ENCODE measurements around the gene MACROD2.

MACROD2 gene

GRCh38 chr20:14331646-14332045 is 336.3 kb downstream of the MACROD2 start:
- H3K9me3 ChIP-seq (ENCODE audit: control insufficient read depth, insufficient read depth, low read depth, low read length): no peaks in the 10 kb centered on the region
- H3K27ac ChIP-seq (ENCODE audit: extremely low read depth, low read depth, low read length): no peak overlapping the region
- ChIA-PET CTCF (interaction anchor here (1.5 kb wide), 1 partner anchor 142 kb away, joined by 3 read pairs; no protein-coding TSS in a partner anchor), POLR2A (no interaction called here)
- TF ChIP-seq ZNF214 (tag by site-specific recombination; IDR thresholded peaks at IDR 0.05; ENCODE audit: borderline replicate concordance): no peak
- TF ChIP-seq ZSCAN4 (tag by site-specific recombination; IDR thresholded peaks at IDR 0.05): no peak
- no peak for TF ChIP-seq ZNF341 (tag by site-specific recombination; IDR thresholded peaks at IDR 0.05; ENCODE audit: low read depth)
- no peak for TF ChIP-seq ZNF768 (tag by site-specific recombination; IDR thresholded peaks at IDR 0.05)
- no peak for TF ChIP-seq SETDB1 (IDR thresholded peaks at IDR 0.05; ENCODE audit: insufficient read length, low read length)
- TF ChIP-seq ZNF555 (tag by site-specific recombination; conservative IDR thresholded peaks at IDR 0.05): no peak
- TF ChIP-seq ZSCAN30 (tag by site-specific recombination; IDR thresholded peaks at IDR 0.05): no peak
- TF ChIP-seq ZNF350 (tag by site-specific recombination; IDR thresholded peaks at IDR 0.05): no peak
- TF ChIP-seq ZNF658 (tag by site-specific recombination; IDR thresholded peaks at IDR 0.05): no peak
- TF ChIP-seq ZBTB17 (tag by site-specific recombination; IDR thresholded peaks at IDR 0.05): no peak
- no peak for TF ChIP-seq ZNF707 (tag by site-specific recombination; IDR thresholded peaks at IDR 0.05)
- no peak for TF ChIP-seq ZBTB6 (tag by site-specific recombination; IDR thresholded peaks at IDR 0.05)
- no peak for TF ChIP-seq ZNF433 (tag by site-specific recombination; IDR thresholded peaks at IDR 0.05; ENCODE audit: low read depth)
- TF ChIP-seq ZNF366 (tag by site-specific recombination; conservative IDR thresholded peaks at IDR 0.05): no peak
- TF ChIP-seq ZNF280D (tag by site-specific recombination; IDR thresholded peaks at IDR 0.05): no peak
- TF ChIP-seq GLI2 (tag by site-specific recombination; IDR thresholded peaks at IDR 0.05; ENCODE audit: borderline replicate concordance, low read depth): no peak
- no peak overlapping the region for H3K4me3 ChIP-seq (ENCODE audit: low read depth, low read length)
- H3K36me3 ChIP-seq (ENCODE audit: control insufficient read depth in 2 of 2, insufficient read depth in 1 of 2, low read length in 2 of 2): peaks cover 0 to 7% of the 10 kb centered on the region in 2 experiments; a peak in 2 of 3 replicates
- peaks cover 6% of the 10 kb centered on the region for H3K4me1 ChIP-seq (ENCODE audit: control insufficient read depth, insufficient read depth, low read length)

- ChIA-PET CTCF (interaction anchor here (1.5 kb wide), 1 partner anchor 144 kb away, joined by 3 read pairs; no protein-coding TSS in a partner anchor), POLR2A (no interaction called here)
- no peaks in the 10 kb centered on the region for H3K36me3 ChIP-seq (ENCODE audit: control insufficient read depth in 2 of 2, insufficient read depth in 1 of 2, low read length in 2 of 2)
- H3K4me1 ChIP-seq (ENCODE audit: control insufficient read depth, insufficient read depth, low read length): peaks cover 6% of the 10 kb centered on the region
- H3K4me3 ChIP-seq (ENCODE audit: low read depth, low read length): no peak overlapping the region
- no peak overlapping the region for H3K27ac ChIP-seq (ENCODE audit: extremely low read depth, low read depth, low read length)
- TF ChIP-seq ZNF335 (tag by site-specific recombination; conservative IDR thresholded peaks at IDR 0.05) (peak; percentile 21; the same call in 1 of the 2 replicates), ZFP37 (tag by site-specific recombination; IDR thresholded peaks at IDR 0.05) (no peak)
- no peaks in the 10 kb centered on the region for H3K9me3 ChIP-seq (ENCODE audit: control insufficient read depth, insufficient read depth, low read depth, low read length)
These were observed 337.6 kb downstream of the MACROD2 start for GRCh38 chr20:14332866-14333265.
